CD4-positive, alpha-beta T cell treated with Interleukin-15 for 4 hours (primary cell): ENCODE measurements around the gene RABGEF1.
A peak's percentile ranks its signal among the peaks of the same experiment; 100 is the strongest.
"Not testable (repeated sequence)": the region's sequence is repeated elsewhere in the genome, so short reads cannot be mapped to it uniquely, and the experiment has no call there.

Experiments
- DNase-seq: peaks from one replicate; pipeline ENCODE4 v3.0.0-alpha.2; 2020; ENCODE audit warnings: low spot score

Gene RABGEF1

GRCh38 chr7:66740302-66740979 lies at the start of gene RABGEF1:
Gene RABGEF1, plus strand, starts transcription at chr7:66740733. Its CDS starts 31,167 bp downstream, at chr7:66771900.
- peak; percentile 95 for DNase-seq

- DNase-seq = no peak
Observed at GRCh38 chr7:66693331-66693730, 47.2 kb upstream of the RABGEF1 start.

DNA sequence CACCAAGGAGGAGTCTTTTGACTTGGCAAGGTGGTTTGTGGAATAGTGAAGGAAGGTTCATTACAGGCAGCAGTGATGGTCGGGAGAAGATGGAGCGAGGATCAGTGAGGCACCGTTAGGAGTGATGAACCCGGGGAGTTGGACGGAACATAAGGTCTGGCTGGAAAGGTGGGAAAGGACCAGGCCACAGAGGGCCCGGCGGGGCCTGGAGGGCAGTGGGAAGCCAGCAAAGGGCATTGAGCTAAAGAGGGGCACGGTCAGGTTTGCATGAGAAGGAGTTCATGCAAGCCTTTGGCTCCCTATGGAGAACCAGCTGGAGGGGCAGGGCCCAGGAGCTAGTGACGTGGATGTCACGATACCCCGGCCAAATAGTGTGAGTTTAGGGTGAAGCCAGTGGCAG lies 46.2 kb upstream of the RABGEF1 start:
- DNase-seq = no peak

- not testable (repeated sequence) for DNase-seq
Observed at GRCh38 chr7:66695417-66695816, 45.1 kb upstream of the RABGEF1 start.

DNA sequence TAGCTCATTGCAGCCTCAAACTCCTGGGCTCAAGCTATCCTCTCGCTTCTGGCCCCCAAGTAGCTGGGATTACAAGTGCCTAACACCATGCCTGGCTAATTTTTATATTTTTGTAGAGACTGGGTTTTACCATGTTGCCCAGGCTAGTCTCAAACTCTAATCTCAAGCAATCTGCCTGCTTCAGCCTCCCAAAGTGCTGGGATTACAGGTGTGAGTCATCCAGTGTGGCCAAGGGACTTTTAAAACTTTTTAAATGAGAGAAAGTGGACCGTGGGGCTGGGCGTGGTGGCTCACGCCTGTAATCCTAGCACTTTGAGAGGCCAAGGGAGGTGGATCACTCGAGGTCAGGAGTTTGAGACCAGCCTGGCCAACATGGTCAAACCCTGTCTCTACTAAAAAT lies 44.4 kb upstream of the RABGEF1 start:
- not testable (repeated sequence) for DNase-seq

GRCh38 chr7:66696774-66697191 lies 43.8 kb upstream of the RABGEF1 start:
- no peak for DNase-seq

DNA sequence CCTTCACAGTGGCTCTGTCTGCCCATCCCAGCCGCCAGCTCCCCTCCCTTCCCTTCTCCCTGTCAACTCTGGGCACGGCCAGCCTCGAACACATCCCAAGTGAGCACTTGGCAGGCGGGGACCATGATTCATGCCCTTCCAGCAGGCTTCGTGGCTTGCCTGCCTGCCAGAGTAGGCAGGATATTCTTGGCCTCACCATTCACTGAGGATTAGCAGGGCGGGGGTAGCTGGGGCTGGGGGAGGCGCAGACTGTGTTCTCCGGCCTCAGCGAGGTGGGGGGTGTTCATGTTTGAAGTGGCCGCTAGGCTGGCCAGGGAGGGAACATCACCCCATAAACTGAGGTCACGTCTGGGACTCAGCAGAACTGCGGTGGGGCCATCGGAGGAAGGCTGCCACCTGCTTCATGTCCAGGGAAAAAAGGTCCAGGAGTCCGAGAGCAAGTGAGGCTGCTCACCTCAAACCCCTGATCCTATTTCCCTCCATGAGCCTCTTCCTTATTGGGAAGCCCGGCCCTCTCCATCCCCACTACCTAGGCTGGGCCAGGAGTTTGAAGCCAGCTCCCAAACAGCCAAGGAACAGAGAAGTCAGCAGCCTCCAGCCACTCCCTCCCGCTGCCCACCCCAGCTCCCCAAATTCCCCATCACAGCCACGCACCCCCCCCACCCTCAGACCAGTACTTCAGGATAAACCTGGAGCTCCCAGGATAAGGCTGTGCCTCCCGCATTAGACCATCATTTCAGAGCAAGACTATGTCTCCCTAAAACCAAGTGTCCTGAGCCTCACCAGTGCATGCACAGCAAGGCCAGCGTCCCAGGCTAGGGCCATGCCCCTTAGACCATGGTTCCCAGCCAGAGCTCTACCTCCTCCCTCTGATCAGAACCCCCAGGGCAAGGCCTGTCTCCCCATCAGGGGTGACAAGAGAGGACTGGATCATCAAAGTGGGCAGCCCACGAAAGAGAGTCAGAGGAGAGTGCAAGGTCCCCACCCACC lies 42.8 kb upstream of the RABGEF1 start:
- no peak for DNase-seq

DNA sequence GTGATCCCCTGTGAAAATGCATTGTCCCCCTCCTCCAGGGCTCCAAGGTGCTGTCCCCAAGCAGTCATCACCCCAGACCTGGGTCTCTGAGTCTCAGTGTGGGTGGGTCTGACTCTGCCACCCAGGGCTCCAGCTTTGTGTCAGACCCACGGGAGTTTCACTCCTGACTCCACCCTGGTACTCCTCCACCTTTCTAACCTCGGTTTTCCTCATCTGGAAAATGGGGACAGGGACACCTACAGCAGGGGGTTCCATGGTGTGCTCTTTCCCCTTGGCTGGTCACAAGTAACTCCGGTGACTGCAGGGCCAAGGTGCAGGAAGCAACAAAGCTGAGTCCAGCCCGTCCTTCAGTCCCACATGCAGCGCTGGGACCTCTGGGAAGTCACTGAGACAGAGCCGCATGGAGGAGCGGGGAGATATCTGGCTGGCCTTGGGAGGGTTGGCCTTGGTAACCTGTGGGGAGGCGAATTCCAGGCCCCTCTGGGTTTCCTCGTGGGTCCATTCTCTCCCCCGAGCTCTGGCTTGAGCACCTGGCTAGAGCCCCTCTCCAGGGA lies 41.8 kb upstream of the RABGEF1 start:
- DNase-seq = no peak

- DNase-seq = no peak
Observed at GRCh38 chr7:66699998-66700397, 40.5 kb upstream of the RABGEF1 start.

DNA sequence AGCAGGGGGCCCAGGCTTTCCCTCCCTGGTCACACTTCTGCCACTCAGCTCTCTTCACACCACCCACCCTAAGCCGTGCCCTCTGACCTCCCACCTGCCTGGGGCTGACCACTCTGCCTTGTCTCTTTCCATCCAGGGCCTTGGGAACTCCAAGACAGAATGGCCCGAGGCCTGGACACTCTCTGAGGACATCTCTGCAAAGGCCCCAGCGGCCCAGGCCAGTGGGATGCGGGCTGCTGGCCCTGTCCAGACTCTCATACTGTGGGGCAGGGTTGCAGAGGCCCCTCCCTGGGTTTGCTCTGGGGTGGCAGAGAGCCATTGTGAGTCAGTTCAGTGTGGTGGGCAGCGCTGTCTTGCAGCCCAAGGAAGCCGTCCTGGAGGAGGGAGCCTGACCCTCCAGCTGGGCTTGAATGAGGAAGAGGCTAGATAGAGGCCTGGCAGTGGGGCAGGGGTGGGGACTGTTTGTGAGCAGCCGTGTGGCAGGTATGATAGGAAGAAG lies 39.9 kb upstream of the RABGEF1 start:
- DNase-seq = no peak

GRCh38 chr7:66707825-66708224 lies 32.7 kb upstream of the RABGEF1 start:
- no peak for DNase-seq

- DNase-seq = not testable (repeated sequence)
Observed at GRCh38 chr7:66710752-66711151, 29.8 kb upstream of the RABGEF1 start.

GRCh38 chr7:66713687-66714086 lies 26.8 kb upstream of the RABGEF1 start:
- DNase-seq = no peak

- not testable (repeated sequence) for DNase-seq
Observed at GRCh38 chr7:66716634-66717033, 23.9 kb upstream of the RABGEF1 start.

GRCh38 chr7:66720561-66720960 lies 20.0 kb upstream of the RABGEF1 start:
- no peak for DNase-seq

- no peak for DNase-seq
Observed at GRCh38 chr7:66725843-66726242, 14.7 kb upstream of the RABGEF1 start.

DNA sequence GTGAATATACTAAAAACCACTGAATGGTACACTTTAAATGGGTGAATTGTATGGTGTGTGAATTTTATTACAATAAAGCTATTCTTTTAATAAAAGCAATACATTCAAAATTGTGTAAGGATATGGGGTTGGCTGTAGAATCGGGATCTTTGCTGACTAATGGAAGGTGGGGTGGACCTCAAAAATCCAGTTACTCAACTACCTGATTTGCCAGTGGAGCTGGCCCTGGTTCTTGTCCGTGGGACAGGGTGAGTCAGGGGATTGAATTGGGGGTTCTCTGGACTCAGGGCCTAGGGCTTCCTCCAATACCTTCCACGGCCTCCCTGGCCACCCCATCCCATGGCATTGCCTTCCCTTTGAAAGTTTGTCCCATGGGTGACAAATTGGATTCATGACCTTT lies 13.5 kb upstream of the RABGEF1 start:
- no peak for DNase-seq

GRCh38 chr7:66728571-66728970 lies 12.0 kb upstream of the RABGEF1 start:
- DNase-seq = no peak

DNA sequence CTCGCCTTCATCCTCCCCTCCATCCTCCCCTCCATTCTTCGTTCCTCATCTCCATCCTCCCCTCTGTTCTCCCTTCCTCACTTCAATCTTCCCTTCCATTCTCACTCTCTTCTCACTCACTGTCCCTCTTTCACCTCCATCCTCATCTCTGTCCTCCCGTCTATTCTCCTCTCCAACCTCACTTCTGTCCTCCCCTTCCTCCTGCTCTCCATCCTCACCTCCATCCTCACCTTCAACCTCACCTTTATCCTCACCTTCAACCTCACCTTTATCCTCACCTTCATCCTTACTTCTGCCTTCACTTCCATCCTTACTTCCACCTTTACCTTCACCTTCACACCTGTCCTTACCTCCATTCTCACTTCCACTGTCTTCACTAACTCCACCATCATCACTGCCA lies 11.3 kb upstream of the RABGEF1 start:
- DNase-seq = no peak

- DNase-seq = no peak
Observed at GRCh38 chr7:66731986-66732385, 8.5 kb upstream of the RABGEF1 start.

DNA sequence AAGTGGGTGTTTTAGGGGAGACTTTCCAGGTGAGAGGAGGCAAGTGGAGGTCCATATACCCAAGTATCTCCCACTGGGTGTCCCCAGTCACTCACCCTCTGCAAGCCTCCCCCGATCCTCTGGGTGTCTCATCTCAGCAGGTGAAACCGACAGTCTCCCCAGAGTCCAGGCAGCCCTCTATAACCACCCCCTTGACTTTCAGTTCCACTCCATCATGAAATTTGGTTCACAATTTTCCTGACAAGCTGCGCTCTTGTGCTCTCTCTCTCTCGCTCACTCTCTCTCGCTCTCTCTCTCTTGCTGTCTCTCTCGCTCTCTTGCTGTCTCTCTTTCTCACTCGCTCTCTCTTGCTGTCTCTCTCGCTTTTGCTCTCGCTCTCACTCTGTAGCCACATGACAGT lies 8.1 kb upstream of the RABGEF1 start:
- DNase-seq = no peak

DNA sequence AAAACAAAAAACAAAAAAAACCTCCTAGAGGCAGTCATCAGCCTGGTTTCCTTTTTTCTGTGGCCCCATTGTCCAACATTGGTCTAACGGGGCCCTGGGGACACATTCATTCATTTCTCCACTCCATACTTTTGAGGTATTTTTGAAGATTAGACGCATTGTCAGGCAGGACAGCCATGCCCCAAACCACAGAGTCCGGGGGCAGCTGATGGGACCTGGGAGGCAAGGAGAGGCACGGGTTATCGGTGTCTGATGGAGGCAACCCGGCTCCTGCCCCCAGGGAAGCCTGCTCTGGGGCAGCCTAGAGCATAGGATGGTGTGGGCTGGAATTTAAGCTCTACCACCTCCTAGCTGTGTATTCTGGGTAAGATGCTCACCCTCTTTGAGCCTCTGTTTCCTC lies 6.5 kb upstream of the RABGEF1 start:
- no peak for DNase-seq

GRCh38 chr7:66735154-66735553 lies 5.4 kb upstream of the RABGEF1 start:
- DNase-seq = no peak
